Stimulated activated CD4-positive, alpha-beta T cell treated with anti-CD3 and anti-CD28 coated beads, Interleukin-4, amount 100 ng/mL, for 1 hour (primary cell): Measurements from ENCODE around the gene HMCN2.
"Not testable (repeated sequence)": the region's sequence is repeated elsewhere in the genome, so short reads cannot be mapped to it uniquely, and the experiment has no call there.

Source experiments
- DNase-seq: peaks from one replicate; pipeline ENCODE4 v3.0.0-alpha.2; 2020

Gene HMCN2

DNA sequence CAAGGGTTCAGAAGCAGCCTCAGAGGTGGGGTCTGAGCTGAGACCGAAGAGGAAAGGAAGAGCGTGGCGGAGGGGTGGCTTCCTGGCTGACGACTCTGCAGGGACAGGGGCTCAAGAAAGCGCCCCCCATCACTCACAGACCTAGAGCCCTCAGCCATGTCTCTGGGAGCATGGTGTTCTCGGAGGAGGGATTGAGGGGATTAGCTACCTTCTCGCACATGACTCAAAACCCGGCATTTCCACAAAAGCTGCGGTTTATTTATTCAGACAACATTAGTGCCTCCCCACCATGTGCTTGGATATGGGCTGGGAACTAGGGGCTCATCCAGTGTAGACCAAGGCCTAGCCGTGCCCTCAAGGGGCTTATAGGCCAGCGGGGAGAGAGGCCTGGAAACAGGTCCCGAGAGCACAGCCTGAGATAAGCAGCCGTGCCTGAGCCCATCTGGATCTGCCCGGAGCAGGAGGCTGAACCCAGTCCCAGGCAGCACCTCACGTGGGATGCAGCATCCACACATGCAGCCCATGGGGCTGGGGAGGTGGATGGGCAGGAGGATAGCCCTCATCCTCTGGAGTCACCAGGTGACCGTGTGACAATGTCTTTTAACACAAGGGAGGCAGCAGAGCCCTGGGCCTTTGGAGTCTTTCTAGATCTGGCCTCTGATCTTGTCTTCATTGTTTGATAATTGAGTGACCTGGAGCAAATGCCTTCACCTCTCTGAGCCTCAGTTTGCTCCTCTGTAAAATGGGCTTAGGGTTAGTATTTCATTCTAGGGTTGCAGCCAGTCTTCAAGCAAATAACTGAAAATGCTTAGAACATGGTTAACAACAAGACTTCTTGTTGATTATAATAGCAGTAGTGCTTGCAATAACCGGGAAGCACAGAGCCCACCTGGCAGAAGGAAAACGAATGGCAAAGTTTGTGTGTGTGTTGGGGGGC, 878 bp upstream of the HMCN2 start:
- no peak for DNase-seq

- DNase-seq: no peak
Observed at GRCh38 chr9:130266236-130267098, 907 bp downstream of the HMCN2 start.

- no peak for DNase-seq
Observed at GRCh38 chr9:130267930-130268329, 2.4 kb downstream of the HMCN2 start.

DNA sequence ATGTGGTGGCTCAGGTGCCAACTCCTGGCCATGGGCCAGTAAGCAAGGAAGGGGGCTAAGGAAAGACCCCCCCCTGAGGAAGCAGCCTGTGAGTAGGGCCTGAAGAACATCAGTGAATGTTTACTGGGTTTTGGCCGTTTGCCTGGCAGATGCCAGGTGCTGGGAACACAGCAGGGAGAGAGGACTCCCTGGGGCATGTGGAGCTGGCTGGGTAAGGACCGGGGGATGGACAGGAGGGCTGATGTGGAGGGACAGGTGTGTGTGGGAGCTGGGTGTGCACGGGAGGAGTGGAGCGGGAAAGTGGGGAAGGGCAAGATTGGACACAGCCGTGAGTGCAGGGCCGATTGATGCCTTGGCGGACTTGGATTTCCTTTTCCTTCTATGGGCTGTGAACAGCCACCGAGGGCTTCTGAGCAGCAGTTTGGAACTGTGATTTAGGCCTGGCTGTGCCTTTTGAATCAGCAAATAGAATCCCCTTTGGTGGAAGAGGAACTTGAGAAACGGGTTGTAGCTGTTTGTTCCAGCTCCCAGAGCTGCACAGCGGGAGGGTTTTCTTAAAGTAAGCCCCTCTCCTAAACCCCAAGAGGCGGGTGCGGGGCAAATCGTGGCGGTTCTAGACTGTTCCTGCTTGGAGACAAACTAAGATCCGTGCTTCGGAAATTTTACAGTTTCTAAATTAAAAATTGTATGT, 3.1 kb downstream of the HMCN2 start:
- no peak for DNase-seq

DNA sequence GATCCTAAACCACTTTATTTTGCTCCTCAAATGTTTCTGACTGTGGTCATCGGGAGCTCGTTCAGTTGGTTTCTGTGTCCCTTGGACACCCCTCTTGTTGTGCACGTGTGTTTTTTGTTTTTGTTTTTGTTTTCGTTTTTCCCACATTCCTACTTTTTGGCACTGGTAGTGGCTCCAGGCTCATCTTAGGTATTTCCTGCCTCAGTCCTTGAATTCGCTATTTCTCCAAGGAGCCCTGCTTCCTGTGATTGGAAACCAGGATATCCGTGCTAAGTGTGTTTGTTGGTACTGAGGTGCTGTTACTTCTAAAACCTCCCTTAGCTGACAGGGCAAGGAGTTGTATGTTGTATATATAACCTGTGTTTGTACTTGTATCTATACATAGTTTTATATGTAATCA, 5.9 kb downstream of the HMCN2 start:
- no peak for DNase-seq

- DNase-seq: no peak
Observed at GRCh38 chr9:130275156-130275555, 9.6 kb downstream of the HMCN2 start.

GRCh38 chr9:130276121-130276520, 10.6 kb downstream of the HMCN2 start:
- no peak for DNase-seq

DNA sequence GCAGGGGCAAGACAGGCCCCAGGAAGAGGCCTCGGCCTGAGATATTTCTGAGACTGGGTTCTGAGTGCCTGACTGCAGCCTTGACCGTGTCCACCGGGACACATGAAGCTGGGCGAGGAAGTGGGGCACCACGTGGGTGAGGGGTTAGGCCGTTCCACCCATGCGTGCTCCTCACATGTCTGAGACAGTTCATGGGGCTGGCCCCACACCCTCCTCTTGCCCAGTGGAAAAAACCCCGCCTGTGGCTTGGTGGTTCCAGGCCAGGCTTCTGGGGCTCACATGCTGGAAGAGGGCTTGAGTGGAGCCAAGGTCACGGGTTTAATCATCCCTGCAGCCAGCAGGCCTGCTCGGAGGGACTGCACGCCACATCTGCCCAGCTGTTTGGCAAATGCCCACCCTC, 11.4 kb downstream of the HMCN2 start:
- DNase-seq: no peak

DNA sequence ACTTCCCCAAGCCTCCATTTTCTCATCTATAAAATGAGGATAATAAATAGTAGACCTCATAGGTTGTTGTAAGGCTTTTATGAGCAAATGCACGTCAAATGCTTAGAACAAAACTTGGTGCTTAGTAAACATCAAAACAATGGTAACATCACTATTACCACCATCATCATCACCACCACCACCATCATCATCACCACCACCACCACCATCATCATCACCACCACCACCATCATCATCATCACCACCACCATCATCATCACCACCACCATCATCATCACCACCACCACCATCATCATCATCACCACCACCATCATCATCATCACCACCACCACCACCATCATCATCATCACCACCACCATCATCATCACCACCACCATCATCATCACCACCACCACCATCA, 12.0 kb downstream of the HMCN2 start:
- DNase-seq: not testable (repeated sequence)

- DNase-seq: no peak
Observed at GRCh38 chr9:130283539-130284248, 18.1 kb downstream of the HMCN2 start.

- DNase-seq: no peak
Observed at GRCh38 chr9:130284249-130284625, 18.7 kb downstream of the HMCN2 start.

DNA sequence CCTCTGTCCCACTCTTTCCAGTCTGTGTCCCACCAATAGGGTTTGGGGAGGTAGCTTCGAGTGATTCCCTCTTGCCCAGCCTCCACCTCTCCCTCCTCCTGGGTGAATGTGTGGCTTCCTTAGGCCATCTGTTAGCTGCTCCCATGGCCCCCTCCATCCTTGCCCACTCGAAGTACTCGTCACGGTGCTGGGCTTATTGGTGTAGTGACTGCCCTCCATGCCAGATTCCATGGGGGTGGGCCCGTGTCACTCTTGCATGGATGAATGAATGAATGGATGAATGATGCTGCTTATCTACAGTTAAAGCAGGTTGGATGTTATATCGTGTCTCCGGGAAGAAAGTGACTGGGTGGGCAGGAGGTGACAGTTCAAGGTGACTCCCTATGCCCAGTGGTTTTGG, 19.1 kb downstream of the HMCN2 start:
- no peak for DNase-seq

DNA sequence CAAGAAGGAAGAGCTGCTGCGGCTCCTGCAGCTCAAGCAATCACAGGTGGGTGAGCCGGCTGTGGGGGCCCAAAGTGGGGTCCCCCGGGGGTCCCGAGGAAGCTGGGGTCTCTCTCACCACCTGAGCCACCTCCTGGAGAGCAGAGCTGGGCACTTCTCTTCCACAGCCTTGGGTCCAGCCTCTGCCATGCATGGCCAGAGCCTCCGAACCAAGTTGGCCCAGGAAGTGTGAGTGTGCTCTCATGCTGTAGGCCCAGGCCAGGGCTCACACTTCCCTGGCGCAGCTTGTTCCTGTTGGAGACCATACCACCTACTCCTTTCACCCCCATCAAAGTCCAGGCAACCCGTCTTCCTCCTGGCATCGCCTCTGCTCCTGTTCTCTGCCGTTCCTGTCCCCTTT, 19.7 kb downstream of the HMCN2 start:
- no peak for DNase-seq

GRCh38 chr9:130286072-130286770, 20.7 kb downstream of the HMCN2 start:
- no peak for DNase-seq

DNA sequence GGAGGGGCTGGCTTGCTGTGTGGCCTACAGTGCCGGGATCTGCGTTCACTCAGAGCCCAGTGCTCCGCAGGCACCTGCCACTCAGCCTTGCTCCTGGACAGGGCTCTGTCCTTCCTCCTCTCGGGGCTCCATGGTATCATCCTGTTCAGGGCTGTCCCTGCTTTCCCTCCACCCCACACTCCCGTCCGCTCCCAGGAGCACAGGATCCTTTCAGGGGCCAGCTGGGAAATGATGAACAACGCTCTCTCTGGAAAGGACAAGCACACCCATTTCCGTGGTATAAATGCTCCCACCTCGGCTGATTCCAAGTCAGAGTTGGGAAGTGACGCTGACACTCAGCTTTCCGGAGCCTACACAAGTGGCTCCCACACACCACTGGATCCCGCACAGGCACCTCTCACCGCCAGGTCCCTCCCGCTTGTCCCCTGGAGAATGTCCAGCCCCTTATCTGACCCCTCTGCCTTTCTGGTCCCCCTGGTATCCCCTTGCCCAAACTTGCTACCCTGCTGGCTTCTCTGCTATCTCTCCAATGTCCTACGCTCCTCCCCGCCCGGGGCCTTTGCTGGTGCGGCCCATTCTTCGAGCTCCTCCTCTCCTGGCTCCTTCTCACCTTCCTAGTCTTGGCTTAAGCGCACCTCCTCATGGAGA, 21.3 kb downstream of the HMCN2 start:
- DNase-seq: no peak

- DNase-seq: no peak
Observed at GRCh38 chr9:130287736-130288135, 22.2 kb downstream of the HMCN2 start.

GRCh38 chr9:130288393-130288792, 22.8 kb downstream of the HMCN2 start:
- no peak for DNase-seq

GRCh38 chr9:130288926-130289690, 23.5 kb downstream of the HMCN2 start:
- no peak for DNase-seq

GRCh38 chr9:130289711-130290241, 24.2 kb downstream of the HMCN2 start:
- DNase-seq: no peak
